ENCODE data around the gene AUP1.

DNA sequence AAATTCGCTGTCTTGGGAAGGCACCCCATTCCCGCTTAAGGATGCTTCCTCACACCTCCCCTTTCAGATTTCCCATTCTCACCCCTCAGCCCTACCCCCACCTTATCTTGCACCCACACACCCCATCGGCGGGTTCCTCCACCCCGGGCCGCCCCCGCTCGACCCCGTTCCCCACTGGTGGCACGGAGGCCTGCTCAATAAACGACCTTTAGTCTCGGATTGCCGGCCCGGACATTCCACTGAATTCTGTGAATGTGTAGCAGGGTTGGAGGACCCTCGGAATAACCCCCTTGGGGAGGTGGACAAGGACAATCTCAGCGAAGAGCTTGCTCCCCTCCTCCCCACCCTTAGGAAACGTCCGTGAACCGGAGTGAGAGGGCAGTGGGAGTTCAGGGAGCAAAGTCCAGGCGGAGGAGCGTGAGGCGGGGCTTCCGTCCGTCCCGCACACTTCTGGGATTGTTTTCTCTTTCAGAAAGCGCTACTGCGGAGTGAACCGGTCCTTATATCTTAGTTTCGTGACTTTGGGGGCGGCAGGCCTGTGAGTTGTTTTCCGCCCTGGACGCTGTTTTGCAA is 27.3 kb downstream of the AUP1 start:
- TF ChIP-seq, protein P1, sequence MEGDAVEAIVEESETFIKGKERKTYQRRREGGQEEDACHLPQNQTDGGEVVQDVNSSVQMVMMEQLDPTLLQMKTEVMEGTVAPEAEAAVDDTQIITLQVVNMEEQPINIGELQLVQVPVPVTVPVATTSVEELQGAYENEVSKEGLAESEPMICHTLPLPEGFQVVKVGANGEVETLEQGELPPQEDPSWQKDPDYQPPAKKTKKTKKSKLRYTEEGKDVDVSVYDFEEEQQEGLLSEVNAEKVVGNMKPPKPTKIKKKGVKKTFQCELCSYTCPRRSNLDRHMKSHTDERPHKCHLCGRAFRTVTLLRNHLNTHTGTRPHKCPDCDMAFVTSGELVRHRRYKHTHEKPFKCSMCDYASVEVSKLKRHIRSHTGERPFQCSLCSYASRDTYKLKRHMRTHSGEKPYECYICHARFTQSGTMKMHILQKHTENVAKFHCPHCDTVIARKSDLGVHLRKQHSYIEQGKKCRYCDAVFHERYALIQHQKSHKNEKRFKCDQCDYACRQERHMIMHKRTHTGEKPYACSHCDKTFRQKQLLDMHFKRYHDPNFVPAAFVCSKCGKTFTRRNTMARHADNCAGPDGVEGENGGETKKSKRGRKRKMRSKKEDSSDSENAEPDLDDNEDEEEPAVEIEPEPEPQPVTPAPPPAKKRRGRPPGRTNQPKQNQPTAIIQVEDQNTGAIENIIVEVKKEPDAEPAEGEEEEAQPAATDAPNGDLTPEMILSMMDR (IDR thresholded peaks at IDR 0.05): no peak
- TF ChIP-seq POLR2A (IDR thresholded peaks at IDR 0.05): no peak

Data from heart left ventricle (tissue), 13 donors.